ENCODE data around the gene SDC4. TPM values are rescaled to one million over a fixed set of nuclear protein-coding genes. Genes with fewer than 3 reads are reported as not detected.
A peak's percentile ranks its signal among the peaks of the same experiment; 100 is the strongest.

SDC4 gene
- total and polyA plus RNA-seq, 2 experiments from 2014 or later = 28.5 to 39.9 TPM

GRCh38 chr20:45394221-45395113 lies 46.2 kb upstream of the SDC4 start:
- DNase-seq (ENCODE audit: low spot score) (no peak), ATAC-seq (no peak)
- Histone ChIP-seq H3K79me2 (replicated peaks; ENCODE audit: insufficient read depth) (no peaks in the 10 kb centered on the region), H3K9me2 (ENCODE audit: insufficient read depth) (no peaks in the 10 kb centered on the region), H3K4me1 (ENCODE audit: insufficient read depth) (no peaks in the 10 kb centered on the region), H3K27ac (ENCODE audit: low read depth) (no peak overlapping the region), H4K20me1 (replicated peaks; ENCODE audit: insufficient read depth) (no peaks in the 10 kb centered on the region), H3K27me3 (ENCODE audit: insufficient read depth) (no peaks in the 10 kb centered on the region), H3F3A (replicated peaks; ENCODE audit: low read depth) (no peaks in the 10 kb centered on the region), H3K4me3 (no peak overlapping the region), H3K36me3 (ENCODE audit: insufficient read depth) (no peaks in the 10 kb centered on the region), H2AFZ (no peak overlapping the region), H3K4me2 (no peak overlapping the region)
- H3K4me1 Mint-ChIP-seq = no peaks in the 10 kb centered on the region
- H3K9me3 Mint-ChIP-seq = peaks cover 3% of the 10 kb centered on the region
- no peak overlapping the region for H3K27ac Mint-ChIP-seq
- H3K27me3 Mint-ChIP-seq (ENCODE audit: insufficient read depth, low read depth, poor library complexity) = no peaks in the 10 kb centered on the region
- no peak for TF ChIP-seq ZNF331 (CRISPR knock-in tag; IDR thresholded peaks at IDR 0.05; ENCODE audit: low read depth)
- TF ChIP-seq ZNF114 (CRISPR knock-in tag; IDR thresholded peaks at IDR 0.05) = no peak
- no peak for TF ChIP-seq STAT1 (IDR thresholded peaks at IDR 0.05; ENCODE audit: unreplicated experiment)
- TF ChIP-seq POLR2AphosphoS5 (IDR thresholded peaks at IDR 0.05; ENCODE audit: low read depth) = no peak
- TF ChIP-seq NANOG (IDR thresholded peaks at IDR 0.05; ENCODE audit: borderline replicate concordance) = no peak
- TF ChIP-seq EZH2phosphoT487 (IDR thresholded peaks at IDR 0.05; ENCODE audit: unreplicated experiment) = no peak
- no peaks in the 10 kb centered on the region for H3K36me3 Mint-ChIP-seq (ENCODE audit: low read depth)
- no peak overlapping the region for H3K4me3 Mint-ChIP-seq

GRCh38 chr20:45392733-45393132 lies 44.5 kb upstream of the SDC4 start:
- no peaks in the 10 kb centered on the region for H3K36me3 ChIP-seq (ENCODE audit: insufficient read depth)
- H3K4me2 ChIP-seq = no peak overlapping the region
- ATAC-seq (peak; percentile 49; the same call in 2 of the 3 replicates), DNase-seq (ENCODE audit: low spot score) (peak; percentile 44)
- H4K20me1 ChIP-seq (replicated peaks; ENCODE audit: insufficient read depth) = no peaks in the 10 kb centered on the region
- no peaks in the 10 kb centered on the region for H3K4me1 ChIP-seq (ENCODE audit: insufficient read depth)
- H3K4me3 ChIP-seq = no peak overlapping the region
- Mint-ChIP-seq H3K27me3 (ENCODE audit: insufficient read depth, low read depth, poor library complexity) (no peaks in the 10 kb centered on the region), H3K36me3 (ENCODE audit: low read depth) (no peaks in the 10 kb centered on the region), H3K27ac (no peak overlapping the region), H3K9me3 (no peaks in the 10 kb centered on the region; the same call in 2 of the 3 replicates), H3K4me1 (no peaks in the 10 kb centered on the region), H3K4me3 (no peak overlapping the region)
- no peak for TF ChIP-seq POLR2AphosphoS5 (IDR thresholded peaks at IDR 0.05; ENCODE audit: low read depth)
- no peak for TF ChIP-seq ZNF462 (CRISPR knock-in tag; IDR thresholded peaks at IDR 0.05)
- TF ChIP-seq CTCF (conservative IDR thresholded peaks at IDR 0.05; ENCODE audit: low read depth in 2 of 2) = peak; percentile 23 to 45; a peak in 3 of 4 replicates
- H3K27ac ChIP-seq (ENCODE audit: low read depth) = no peak overlapping the region
- no peaks in the 10 kb centered on the region for H3K9me2 ChIP-seq (ENCODE audit: insufficient read depth)
- no peak overlapping the region for H2AFZ ChIP-seq
- no peaks in the 10 kb centered on the region for H3K79me2 ChIP-seq (replicated peaks; ENCODE audit: insufficient read depth)
- no peaks in the 10 kb centered on the region for H3K27me3 ChIP-seq (ENCODE audit: insufficient read depth)
- no peaks in the 10 kb centered on the region for H3F3A ChIP-seq (replicated peaks; ENCODE audit: low read depth)
